WTC11 (cell line): ENCODE measurements around the gene EIF4B. TPM values are rescaled to one million over a fixed set of nuclear protein-coding genes. Genes with fewer than 3 reads are reported as not detected.

Experiments
- ATAC-seq: fragments of 200-7000 bp; cut with Tn5 transposase; 2 replicates; pipeline ENCODE4 v1.10.0; 2021; ENCODE audit warnings: mild to moderate bottlenecking, moderate library complexity
- CTCF ChIA-PET: fragments of 300-600 bp; sonication (Branson Sonifier 250); formaldehyde crosslinking; loops from one replicate; lab custom pipeline; 2021; ENCODE audit warnings: antibody characterized with exemption; lab: Charles Lee
- POLR2A ChIA-PET: fragments of 350-600 bp; sonication (Branson Sonifier 250); formaldehyde crosslinking; loops from one replicate; lab custom pipeline; 2021; ENCODE audit warnings: antibody characterized with exemption; lab: Charles Lee
- DNase-seq: peaks from one replicate; pipeline ENCODE4 v3.0.0; 2021; ENCODE audit warnings: low spot score
- H3K27ac Mint-ChIP-seq: 2 replicates; pipeline ENCODE4 v1.8.0; 2021; ENCODE audit warnings: mixed read lengths
- H3K27me3 Mint-ChIP-seq: 2 replicates; pipeline ENCODE4 v1.8.0; 2021; ENCODE audit warnings: low read depth, mild to moderate bottlenecking, moderate library complexity, mixed read lengths
- H3K36me3 Mint-ChIP-seq: 2 replicates; pipeline ENCODE4 v1.8.0; 2021; ENCODE audit warnings: mixed read lengths
- H3K4me1 Mint-ChIP-seq: 2 replicates; pipeline ENCODE4 v1.8.0; 2022; ENCODE audit warnings: mixed read lengths
- H3K4me3 Mint-ChIP-seq: 2 replicates; pipeline ENCODE4 v1.8.0; 2021; ENCODE audit warnings: mild to moderate bottlenecking, moderate library complexity, mixed read lengths
- H3K9me3 Mint-ChIP-seq: 2 replicates; pipeline ENCODE4 v1.8.0; 2021; ENCODE audit warnings: mixed read lengths
- CREM ChIP-seq: sonication (generic); formaldehyde crosslinking; IDR thresholded peaks from 2 replicates; pipeline ENCODE4 v1.8.1; 2022; ENCODE audit warnings: mild to moderate bottlenecking, missing genetic modification reagents, moderate library complexity
- EMX1 ChIP-seq: fragments of 250-450 bp; sonication (Bioruptor Pico); IDR thresholded peaks from 2 replicates; pipeline ENCODE4 v1.8.0; 2021; ENCODE audit warnings: mild to moderate bottlenecking
- ESRRA ChIP-seq: sonication (generic); formaldehyde crosslinking; IDR thresholded peaks from 2 replicates; pipeline ENCODE4 v1.8.1; 2022; ENCODE audit warnings: mild to moderate bottlenecking, missing genetic modification reagents, borderline replicate concordance
- GRHL2 ChIP-seq: fragments of 250-450 bp; sonication (Bioruptor Pico); IDR thresholded peaks from 2 replicates; pipeline ENCODE4 v1.8.0; 2022; ENCODE audit warnings: mild to moderate bottlenecking, moderate library complexity; ENCODE audit not compliant: insufficient replicate concordance, severe bottlenecking
- KAT7 ChIP-seq: sonication (generic); formaldehyde crosslinking; IDR thresholded peaks from 2 replicates; pipeline ENCODE4 v1.8.1; 2023; ENCODE audit warnings: missing genetic modification reagents, mild to moderate bottlenecking, borderline replicate concordance
- NFATC4 ChIP-seq: fragments of 250-450 bp; sonication (Bioruptor Pico); IDR thresholded peaks from 2 replicates; pipeline ENCODE4 v1.9.0; 2021; ENCODE audit warnings: mild to moderate bottlenecking
- NR1H2 ChIP-seq: sonication (generic); formaldehyde crosslinking; IDR thresholded peaks from 2 replicates; pipeline ENCODE4 v1.9.0; 2021; ENCODE audit warnings: mild to moderate bottlenecking, moderate library complexity, missing genetic modification reagents
- SMAD4 ChIP-seq: sonication (generic); formaldehyde crosslinking; IDR thresholded peaks from 2 replicates; pipeline ENCODE4 v1.8.0; 2022; ENCODE audit warnings: mild to moderate bottlenecking, missing genetic modification reagents
- TEAD1 ChIP-seq: sonication (generic); formaldehyde crosslinking; IDR thresholded peaks from 2 replicates; pipeline ENCODE4 v1.8.0; 2022; ENCODE audit warnings: mild to moderate bottlenecking, missing genetic modification reagents
- ZNF121 ChIP-seq: sonication (generic); formaldehyde crosslinking; IDR thresholded peaks from 2 replicates; pipeline ENCODE4 v1.8.0; 2023; ENCODE audit warnings: missing genetic modification reagents
- ZNF317 ChIP-seq: sonication (generic); formaldehyde crosslinking; IDR thresholded peaks from 2 replicates; pipeline ENCODE4 v1.8.1; 2023; ENCODE audit warnings: low read depth, mild to moderate bottlenecking, moderate library complexity, missing genetic modification reagents, borderline replicate concordance
- ZNF416 ChIP-seq: fragments of 250-450 bp; sonication (Bioruptor Pico); IDR thresholded peaks from 2 replicates; pipeline ENCODE4 v1.9.0; 2021; ENCODE audit warnings: mild to moderate bottlenecking, inconsistent platforms
- total RNA-seq: library from RNA; stranded (reverse); gene quantifications from 3 replicates; pipeline ENCODE4 v1.2.3, GENCODE V29; 2021
- TF ChIP-seq, protein P1 (sequence below): sonication (generic); formaldehyde crosslinking; conservative IDR thresholded peaks from 2 replicates; pipeline ENCODE4 v1.8.1; 2023; ENCODE audit warnings: mild to moderate bottlenecking, low read depth, missing genetic modification reagents, moderate library complexity
- TF ChIP-seq, protein P2 (sequence below): sonication (generic); formaldehyde crosslinking; IDR thresholded peaks from 2 replicates; pipeline ENCODE4 v1.8.1; 2023; ENCODE audit warnings: mild to moderate bottlenecking, missing genetic modification reagents
- TF ChIP-seq, protein P3 (sequence below): sonication (generic); formaldehyde crosslinking; IDR thresholded peaks from 2 replicates; pipeline ENCODE4 v1.8.0; 2022; ENCODE audit warnings: mild to moderate bottlenecking, missing genetic modification reagents
- TF ChIP-seq, protein P4 (sequence below): sonication (generic); formaldehyde crosslinking; IDR thresholded peaks from 2 replicates; pipeline ENCODE4 v1.8.1; 2023; ENCODE audit warnings: mild to moderate bottlenecking, missing genetic modification reagents, moderate library complexity
- TF ChIP-seq, protein P5 (sequence below): fragments of 250-450 bp; sonication (Bioruptor Pico); IDR thresholded peaks from 2 replicates; pipeline ENCODE4 v1.8.0; 2021; ENCODE audit warnings: mild to moderate bottlenecking

EIF4B gene
- total RNA-seq, 1 experiment from 2014 or later = 730 TPM

DNA sequence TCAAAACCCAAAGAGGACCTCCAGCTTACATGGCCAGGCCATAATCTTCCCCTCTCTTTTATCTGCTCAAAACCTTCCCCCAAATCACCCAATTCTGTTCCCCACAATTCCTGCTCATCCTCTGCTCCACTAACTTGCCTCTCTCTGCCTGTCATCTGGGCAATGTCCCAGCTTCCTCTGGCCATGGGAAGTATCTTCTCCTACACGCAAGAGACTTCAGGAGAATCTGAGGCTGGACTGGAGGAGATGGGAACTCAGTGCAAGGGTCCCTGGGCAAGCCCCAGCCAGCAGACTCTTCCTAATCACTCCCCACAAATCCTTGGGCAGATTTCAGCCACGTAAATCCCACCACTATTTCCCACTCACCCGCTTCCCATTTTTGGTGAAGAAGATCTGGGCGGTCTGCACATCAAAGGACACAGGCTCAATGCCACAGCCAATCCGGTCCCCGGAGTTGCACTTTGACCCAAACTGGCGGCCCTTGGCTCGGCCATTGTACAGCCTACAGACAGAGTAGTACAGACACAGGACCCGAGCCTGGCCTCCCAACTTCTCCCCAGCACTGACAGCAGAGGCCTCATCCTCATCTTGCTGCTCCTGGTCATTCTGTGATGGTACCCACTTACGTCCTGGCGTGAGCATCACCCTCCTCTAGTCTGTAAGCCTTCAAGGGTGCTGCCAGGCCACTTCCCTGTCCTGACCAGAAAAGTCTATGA, 68.2 kb downstream of the EIF4B start (continued):
- TF ChIP-seq GRHL2 (CRISPR knock-in tag) = no peak
- no peak for TF ChIP-seq EMX1
- no peak for TF ChIP-seq ZNF121
- TF ChIP-seq, protein P1, sequence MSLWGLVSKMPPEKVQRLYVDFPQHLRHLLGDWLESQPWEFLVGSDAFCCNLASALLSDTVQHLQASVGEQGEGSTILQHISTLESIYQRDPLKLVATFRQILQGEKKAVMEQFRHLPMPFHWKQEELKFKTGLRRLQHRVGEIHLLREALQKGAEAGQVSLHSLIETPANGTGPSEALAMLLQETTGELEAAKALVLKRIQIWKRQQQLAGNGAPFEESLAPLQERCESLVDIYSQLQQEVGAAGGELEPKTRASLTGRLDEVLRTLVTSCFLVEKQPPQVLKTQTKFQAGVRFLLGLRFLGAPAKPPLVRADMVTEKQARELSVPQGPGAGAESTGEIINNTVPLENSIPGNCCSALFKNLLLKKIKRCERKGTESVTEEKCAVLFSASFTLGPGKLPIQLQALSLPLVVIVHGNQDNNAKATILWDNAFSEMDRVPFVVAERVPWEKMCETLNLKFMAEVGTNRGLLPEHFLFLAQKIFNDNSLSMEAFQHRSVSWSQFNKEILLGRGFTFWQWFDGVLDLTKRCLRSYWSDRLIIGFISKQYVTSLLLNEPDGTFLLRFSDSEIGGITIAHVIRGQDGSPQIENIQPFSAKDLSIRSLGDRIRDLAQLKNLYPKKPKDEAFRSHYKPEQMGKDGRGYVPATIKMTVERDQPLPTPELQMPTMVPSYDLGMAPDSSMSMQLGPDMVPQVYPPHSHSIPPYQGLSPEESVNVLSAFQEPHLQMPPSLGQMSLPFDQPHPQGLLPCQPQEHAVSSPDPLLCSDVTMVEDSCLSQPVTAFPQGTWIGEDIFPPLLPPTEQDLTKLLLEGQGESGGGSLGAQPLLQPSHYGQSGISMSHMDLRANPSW (CRISPR knock-in tag) = no peak
- TF ChIP-seq ZNF317 (CRISPR knock-in tag) = no peak

DNA sequence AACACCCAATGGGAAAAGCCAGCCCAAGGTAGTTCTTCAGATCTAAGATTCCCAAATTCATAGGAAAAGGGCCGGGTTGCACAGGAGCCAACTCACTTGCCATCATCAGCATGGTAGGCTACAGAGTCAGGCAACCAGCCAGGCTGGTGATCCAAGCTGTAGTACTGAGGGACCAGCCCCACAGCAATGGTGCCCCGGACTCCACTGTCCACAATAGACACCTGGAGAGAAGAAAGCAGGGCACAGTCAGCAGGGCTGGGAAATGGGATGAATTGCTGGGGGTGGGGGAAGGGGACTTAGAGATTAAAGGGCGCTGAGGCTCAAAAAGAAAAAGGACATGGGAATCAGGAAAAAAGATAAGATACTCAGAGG, 68.7 kb downstream of the EIF4B start:
- ChIA-PET POLR2A (no interaction called here), CTCF (interaction anchor here (1.3 kb wide), 1 partner anchor 24 kb away, joined by 4 read pairs; no protein-coding TSS in a partner anchor)
- H3K27ac Mint-ChIP-seq = no peak overlapping the region
- no peak overlapping the region for H3K4me3 Mint-ChIP-seq
- H3K27me3 Mint-ChIP-seq = peaks cover 4% of the 10 kb centered on the region
- ATAC-seq = no peak
- H3K9me3 Mint-ChIP-seq = no peaks in the 10 kb centered on the region
- TF ChIP-seq, protein P2, sequence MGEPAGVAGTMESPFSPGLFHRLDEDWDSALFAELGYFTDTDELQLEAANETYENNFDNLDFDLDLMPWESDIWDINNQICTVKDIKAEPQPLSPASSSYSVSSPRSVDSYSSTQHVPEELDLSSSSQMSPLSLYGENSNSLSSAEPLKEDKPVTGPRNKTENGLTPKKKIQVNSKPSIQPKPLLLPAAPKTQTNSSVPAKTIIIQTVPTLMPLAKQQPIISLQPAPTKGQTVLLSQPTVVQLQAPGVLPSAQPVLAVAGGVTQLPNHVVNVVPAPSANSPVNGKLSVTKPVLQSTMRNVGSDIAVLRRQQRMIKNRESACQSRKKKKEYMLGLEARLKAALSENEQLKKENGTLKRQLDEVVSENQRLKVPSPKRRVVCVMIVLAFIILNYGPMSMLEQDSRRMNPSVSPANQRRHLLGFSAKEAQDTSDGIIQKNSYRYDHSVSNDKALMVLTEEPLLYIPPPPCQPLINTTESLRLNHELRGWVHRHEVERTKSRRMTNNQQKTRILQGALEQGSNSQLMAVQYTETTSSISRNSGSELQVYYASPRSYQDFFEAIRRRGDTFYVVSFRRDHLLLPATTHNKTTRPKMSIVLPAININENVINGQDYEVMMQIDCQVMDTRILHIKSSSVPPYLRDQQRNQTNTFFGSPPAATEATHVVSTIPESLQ = no peak
- TF ChIP-seq SMAD4 (CRISPR knock-in tag) (no peak), CREM (no peak), KAT7 (no peak), NR1H2 (CRISPR knock-in tag) (no peak), NFATC4 (no peak), ZNF416 (CRISPR knock-in tag) (no peak), TEAD1 (CRISPR knock-in tag) (no peak), ESRRA (CRISPR knock-in tag) (no peak)
- TF ChIP-seq, protein P3, sequence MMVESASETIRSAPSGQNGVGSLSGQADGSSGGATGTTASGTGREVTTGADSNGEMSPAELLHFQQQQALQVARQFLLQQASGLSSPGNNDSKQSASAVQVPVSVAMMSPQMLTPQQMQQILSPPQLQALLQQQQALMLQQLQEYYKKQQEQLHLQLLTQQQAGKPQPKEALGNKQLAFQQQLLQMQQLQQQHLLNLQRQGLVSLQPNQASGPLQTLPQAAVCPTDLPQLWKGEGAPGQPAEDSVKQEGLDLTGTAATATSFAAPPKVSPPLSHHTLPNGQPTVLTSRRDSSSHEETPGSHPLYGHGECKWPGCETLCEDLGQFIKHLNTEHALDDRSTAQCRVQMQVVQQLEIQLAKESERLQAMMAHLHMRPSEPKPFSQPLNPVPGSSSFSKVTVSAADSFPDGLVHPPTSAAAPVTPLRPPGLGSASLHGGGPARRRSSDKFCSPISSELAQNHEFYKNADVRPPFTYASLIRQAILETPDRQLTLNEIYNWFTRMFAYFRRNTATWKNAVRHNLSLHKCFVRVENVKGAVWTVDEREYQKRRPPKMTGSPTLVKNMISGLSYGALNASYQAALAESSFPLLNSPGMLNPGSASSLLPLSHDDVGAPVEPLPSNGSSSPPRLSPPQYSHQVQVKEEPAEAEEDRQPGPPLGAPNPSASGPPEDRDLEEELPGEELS (CRISPR knock-in tag) = no peak
- TF ChIP-seq, protein P4, sequence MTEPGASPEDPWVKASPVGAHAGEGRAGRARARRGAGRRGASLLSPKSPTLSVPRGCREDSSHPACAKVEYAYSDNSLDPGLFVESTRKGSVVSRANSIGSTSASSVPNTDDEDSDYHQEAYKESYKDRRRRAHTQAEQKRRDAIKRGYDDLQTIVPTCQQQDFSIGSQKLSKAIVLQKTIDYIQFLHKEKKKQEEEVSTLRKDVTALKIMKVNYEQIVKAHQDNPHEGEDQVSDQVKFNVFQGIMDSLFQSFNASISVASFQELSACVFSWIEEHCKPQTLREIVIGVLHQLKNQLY (CRISPR knock-in tag) = no peak
- TF ChIP-seq, protein P5, sequence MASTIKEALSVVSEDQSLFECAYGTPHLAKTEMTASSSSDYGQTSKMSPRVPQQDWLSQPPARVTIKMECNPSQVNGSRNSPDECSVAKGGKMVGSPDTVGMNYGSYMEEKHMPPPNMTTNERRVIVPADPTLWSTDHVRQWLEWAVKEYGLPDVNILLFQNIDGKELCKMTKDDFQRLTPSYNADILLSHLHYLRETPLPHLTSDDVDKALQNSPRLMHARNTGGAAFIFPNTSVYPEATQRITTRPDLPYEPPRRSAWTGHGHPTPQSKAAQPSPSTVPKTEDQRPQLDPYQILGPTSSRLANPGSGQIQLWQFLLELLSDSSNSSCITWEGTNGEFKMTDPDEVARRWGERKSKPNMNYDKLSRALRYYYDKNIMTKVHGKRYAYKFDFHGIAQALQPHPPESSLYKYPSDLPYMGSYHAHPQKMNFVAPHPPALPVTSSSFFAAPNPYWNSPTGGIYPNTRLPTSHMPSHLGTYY (CRISPR knock-in tag) = no peak
- peaks cover 26% of the 10 kb centered on the region for H3K4me1 Mint-ChIP-seq
- no peak for DNase-seq
- H3K36me3 Mint-ChIP-seq = peaks cover 12% of the 10 kb centered on the region; the same call in 1 of the 2 replicates
